Pancreas (tissue), 10 donors: ENCODE data around the gene PCLAF. TPM values are rescaled to one million over a fixed set of nuclear protein-coding genes. Genes with fewer than 3 reads are reported as not detected.
"Not testable (repeated sequence)": the region's sequence is repeated elsewhere in the genome, so short reads cannot be mapped to it uniquely, and the experiment has no call there.

Source experiments
- ATAC-seq, 4 donors: fragments of 200-7000 bp; cut with Tn5 transposase; one replicate each; pipeline versions ENCODE4 v1.8.0 to v1.9.1; 2020; ENCODE audit warnings: mild to moderate bottlenecking in 4 of 4, moderate library complexity in 4 of 4
- DNase-seq, 6 donors: peaks; one replicate each; pipeline ENCODE4 v3.0.0-alpha.2; 2020
- FAIRE-seq: peaks from 2 replicates; lab custom pipeline; 2012; peaks lifted over from hg19 to GRCh38; lab: Jason Lieb, UNC
- H3K27ac ChIP-seq, 4 donors: fragments of 200-600 bp; sonication (generic); 1 replicate in 3 of 4; 2 replicates in 1 of 4; pipeline versions ENCODE4 v1.5.0 to v1.8.0; 2020
- H3K27me3 ChIP-seq, 4 donors: fragments of 200-600 bp; one replicate each; pipeline ENCODE4 v1.8.0; 2021
- H3K36me3 ChIP-seq, 3 donors: fragments of 200-600 bp; sonication (generic) in 1 of 3; one replicate each; pipeline versions ENCODE4 v1.5.0 to v1.8.0; 2020 to 2021
- H3K4me1 ChIP-seq, 3 donors: fragments of 200-600 bp; one replicate each; pipeline ENCODE4 v1.8.0; 2021
- H3K4me3 ChIP-seq, 4 donors: fragments of 200-600 bp; sonication (generic) in 2 of 4; one replicate each; pipeline versions ENCODE4 v1.5.0 to v1.8.0; 2020 to 2021
- H3K9me3 ChIP-seq, 4 donors: fragments of 200-600 bp; one replicate each; pipeline ENCODE4 v1.8.0; 2021
- CTCF ChIP-seq, 4 donors: fragments of 200-600 bp; sonication (generic) in 3 of 4; IDR thresholded peaks; one replicate each; pipeline versions ENCODE4 v1.5.0 to v1.8.0; 2021; ENCODE audit warnings: antibody characterized with exemption in 4 of 4
- whole genome bisulfite sequencing, 2 donors: extraction: QIAGEN DNeasy Blood & Tissue Kit; methylation state at CpG; one replicate each; pipeline ENCODE4 v1.1.7; 2013; 5-methylcytosine and 5-hydroxymethylcytosine counted together
- intact Hi-C, 3 donors: fragments of 100-400 bp; cut with DNase I; formaldehyde crosslinking; loops; one replicate each; pipeline versions ENCODE4 v1.11.1 to v1.14.2; 2022
- polyA plus RNA-seq, 2 donors: library from polyadenylated mRNA; stranded (reverse); fragments of 200-250 nt; gene quantifications; one replicate each; pipeline ENCODE4 v1.2.3, GENCODE V29; 2013
- total RNA-seq, 6 donors: library from RNA; stranded (reverse); fragmentation: NEBNext Ultra II Directional in 4 of 6; extraction: Animal tissue kit (Norgen Biotek cat#: 25700) in 4 of 6; gene quantifications; one replicate each; pipeline versions ENCODE4 v1.2.1 to v1.2.4, GENCODE V29; 2021 to 2023
- donor health status: healthy with polysubstance abuse.
- donor health status: DM: no; HTN: no; CAD: no; lungs with moderate emphysema.
- donor health status: DM: no; HTN: no; CAD: no.
- donor health status: control.
- donor health status: control.
- donor health status: Bipolar disorder and iron deficiency.
- donor health status: DM: yes; HTN: yes; CAD: no.
- donor health status: DM: no; HTN: no; CAD: no.
- donor health status: DM: no; HTN: no; CAD: no.
- donor health status: DM: yes; HTN: yes; CAD: no.

PCLAF gene
- total and polyA plus RNA-seq, 8 donors = 0.51 to 2.2 (median 1.5) TPM

GRCh38 chr15:64341961-64342360 lies 39.3 kb downstream of the PCLAF start:
- ATAC-seq = no peak
- Histone ChIP-seq H3K27ac (no peak overlapping the region), H3K36me3 (no peaks in the 10 kb centered on the region), H3K4me3 (no peak overlapping the region), H3K27me3 (no peaks in the 10 kb centered on the region), H3K4me1 (peaks cover 4 to 13% (median 8%) of the 10 kb centered on the region in 3 donors), H3K9me3 (no peaks in the 10 kb centered on the region)
- 91 to 96% methylated on average over 4 of the region's 4 CpGs for WGBS, 2 donors
- intact Hi-C loops = no loop called here
- no peak for DNase-seq
- no peak for FAIRE-seq
- TF ChIP-seq CTCF (IDR thresholded peaks at IDR 0.05) = no peak

- peaks cover 4 to 13% (median 8%) of the 10 kb centered on the region in 3 donors for H3K4me1 ChIP-seq
Observed at GRCh38 chr15:64340355-64340754, 40.9 kb downstream of the PCLAF start.

GRCh38 chr15:64337761-64338160 lies 43.5 kb downstream of the PCLAF start:
- WGBS, 2 donors = 89 to 93% methylated on average over 2 of the region's 2 CpGs

More at GRCh38 chr15:64340355-64340754, 40.9 kb downstream of the PCLAF start:
- FAIRE-seq = no peak
- no peak for DNase-seq
- TF ChIP-seq CTCF (IDR thresholded peaks at IDR 0.05) = no peak
- H3K36me3 ChIP-seq = no peaks in the 10 kb centered on the region
- 95 to 97% methylated on average over 1 of the region's 1 CpG for WGBS, 2 donors
- intact Hi-C loops = no loop called here
- no peak for ATAC-seq
- no peak overlapping the region for H3K4me3 ChIP-seq
- H3K9me3 ChIP-seq = no peaks in the 10 kb centered on the region
- H3K27ac ChIP-seq = no peak overlapping the region
- no peaks in the 10 kb centered on the region for H3K27me3 ChIP-seq

GRCh38 chr15:64333986-64334929 lies 47.0 kb downstream of the PCLAF start:
- ATAC-seq (peak in 1 of 4 donors; percentile 22), FAIRE-seq (no peak), DNase-seq (no peak)
- intact Hi-C loops = no loop called here
- 62 to 79% methylated on average over 9 of the region's 9 CpGs for WGBS, 2 donors
- Histone ChIP-seq H3K9me3 (no peaks in the 10 kb centered on the region), H3K4me3 (no peak overlapping the region), H3K36me3 (no peaks in the 10 kb centered on the region), H3K27ac (no peak overlapping the region), H3K4me1 (no peaks in the 10 kb centered on the region), H3K27me3 (no peaks in the 10 kb centered on the region)
- no peak for TF ChIP-seq CTCF (IDR thresholded peaks at IDR 0.05)

More at GRCh38 chr15:64337761-64338160, 43.5 kb downstream of the PCLAF start:
- H3K4me3 ChIP-seq = no peak overlapping the region
- no peak overlapping the region for H3K27ac ChIP-seq
- no peaks in the 10 kb centered on the region for H3K9me3 ChIP-seq
- no peaks in the 10 kb centered on the region for H3K4me1 ChIP-seq
- H3K36me3 ChIP-seq = no peaks in the 10 kb centered on the region
- no peaks in the 10 kb centered on the region for H3K27me3 ChIP-seq
- FAIRE-seq = no peak
- no peak for ATAC-seq
- intact Hi-C loops = no loop called here
- no peak for DNase-seq
- TF ChIP-seq CTCF (IDR thresholded peaks at IDR 0.05) = no peak

- Histone ChIP-seq H3K4me3 (no peak overlapping the region), H3K27ac (no peak overlapping the region), H3K9me3 (no peaks in the 10 kb centered on the region), H3K4me1 (no peaks in the 10 kb centered on the region), H3K27me3 (no peaks in the 10 kb centered on the region), H3K36me3 (no peaks in the 10 kb centered on the region)
- DNase-seq = no peak
- 94 to 100% methylated on average over 2 of the region's 2 CpGs for WGBS, 2 donors
- TF ChIP-seq CTCF (IDR thresholded peaks at IDR 0.05) = no peak
- no peak for ATAC-seq
- intact Hi-C loops = no loop called here
- no peak for FAIRE-seq
Observed at GRCh38 chr15:64333516-64333915, 47.7 kb downstream of the PCLAF start.

GRCh38 chr15:64331668-64332067 lies 49.6 kb downstream of the PCLAF start:
- H3K4me1 ChIP-seq, H3K27ac ChIP-seq, H3K9me3 ChIP-seq, H3K4me3 ChIP-seq, FAIRE-seq, intact Hi-C loops, H3K27me3 ChIP-seq, H3K36me3 ChIP-seq, ATAC-seq, DNase-seq: not testable (repeated sequence)
- 46 to 53% methylated on average over 2 of the region's 3 CpGs for WGBS, 2 donors

- H3K36me3 ChIP-seq, H3K27ac ChIP-seq, H3K4me3 ChIP-seq, FAIRE-seq, DNase-seq, H3K9me3 ChIP-seq, ATAC-seq, intact Hi-C loops, H3K4me1 ChIP-seq, H3K27me3 ChIP-seq: not testable (repeated sequence)
- 43 to 60% methylated on average over 3 to 9 of the region's 15 CpGs for whole genome bisulfite sequencing, 2 donors
Observed at GRCh38 chr15:64326975-64327374, 54.3 kb downstream of the PCLAF start.
